Duodenal mucosa (tissue), 2 donors: ENCODE data around the gene COIL.

Source experiments
- H3K27ac ChIP-seq: one replicate; pipeline ENCODE4 v1.7.0; 2013; ENCODE audit warnings: low read depth, low read length
- H3K27me3 ChIP-seq, 2 donors: one replicate each; pipeline ENCODE4 v1.7.0; 2013; ENCODE audit warnings: low read length in 2 of 2, control low read depth in 1 of 2; ENCODE audit not compliant: insufficient read depth in 2 of 2, control insufficient read depth in 1 of 2
- H3K36me3 ChIP-seq, 2 donors: one replicate each; pipeline ENCODE4 v1.7.0; 2013; ENCODE audit warnings: low read length in 2 of 2, control low read depth in 1 of 2; ENCODE audit not compliant: insufficient read depth in 2 of 2, control insufficient read depth in 1 of 2
- H3K4me1 ChIP-seq, 2 donors: one replicate each; pipeline ENCODE4 v1.7.0; 2013; ENCODE audit warnings: low read length in 2 of 2, control low read depth in 1 of 2; ENCODE audit not compliant: insufficient read depth in 2 of 2, control insufficient read depth in 1 of 2
- H3K4me3 ChIP-seq, 2 donors: one replicate each; pipeline ENCODE4 v1.7.0; 2013; ENCODE audit warnings: low read length in 2 of 2, low read depth in 1 of 2
- H3K9ac ChIP-seq, 2 donors: one replicate each; pipeline ENCODE4 v1.7.0; 2013; ENCODE audit warnings: low read length in 2 of 2, low read depth in 1 of 2
- H3K9me3 ChIP-seq, 2 donors: one replicate each; pipeline ENCODE4 v1.7.0; 2013; ENCODE audit warnings: low read length in 2 of 2, control low read depth in 1 of 2; ENCODE audit not compliant: control insufficient read depth in 1 of 2

The COIL gene

GRCh38 chr17:56979091-56979480, 18.2 kb upstream of the COIL start:
- H3K4me3 ChIP-seq, result peak overlapping the region; percentile 78 to 92
- no peak overlapping the region for H3K27ac ChIP-seq
- no peak overlapping the region for H3K9ac ChIP-seq
- no peaks in the 10 kb centered on the region for H3K9me3 ChIP-seq
- H3K27me3 ChIP-seq, result no peaks in the 10 kb centered on the region
- peaks cover 0 to 6% of the 10 kb centered on the region in 2 donors for H3K36me3 ChIP-seq
- H3K4me1 ChIP-seq, result peaks cover 12 to 13% of the 10 kb centered on the region in 2 donors

GRCh38 chr17:56978441-56979090, 17.7 kb upstream of the COIL start:
- no peaks in the 10 kb centered on the region for H3K9me3 ChIP-seq
- H3K36me3 ChIP-seq, result peaks cover 0 to 4% of the 10 kb centered on the region in 2 donors
- H3K4me3 ChIP-seq, result peak overlapping the region; percentile 78 to 92
- H3K27me3 ChIP-seq, result no peaks in the 10 kb centered on the region
- no peak overlapping the region for H3K27ac ChIP-seq
- peaks cover 12 to 13% of the 10 kb centered on the region in 2 donors for H3K4me1 ChIP-seq
- H3K9ac ChIP-seq, result peak overlapping the region; percentile 45 to 59

GRCh38 chr17:56977673-56978395, 17.0 kb upstream of the COIL start, which contains the start of gene SCPEP1:
SCPEP1 (plus strand) TSS chr17:56978131; CDS start chr17:56978160, 29 bp downstream.
- peak within 1 kb of the TSS; percentile 45 to 59 for H3K9ac ChIP-seq
- peaks cover 0 to 4% of the 10 kb centered on the region in 2 donors for H3K36me3 ChIP-seq
- H3K27me3 ChIP-seq, result no peaks in the 10 kb centered on the region
- no peak within 1 kb of the TSS for H3K27ac ChIP-seq
- H3K9me3 ChIP-seq, result no peaks in the 10 kb centered on the region
- peak within 1 kb of the TSS; percentile 78 to 92 for H3K4me3 ChIP-seq
- peaks cover 12 to 13% of the 10 kb centered on the region in 2 donors for H3K4me1 ChIP-seq

- Histone ChIP-seq H3K9ac (peak overlapping the region in 1 of 2 donors; percentile 25), H3K9me3 (no peaks in the 10 kb centered on the region), H3K36me3 (peaks cover 0 to 4% of the 10 kb centered on the region in 2 donors), H3K27ac (no peak overlapping the region), H3K4me3 (peak overlapping the region; percentile 78 to 92), H3K27me3 (no peaks in the 10 kb centered on the region), H3K4me1 (peaks cover 12 to 13% of the 10 kb centered on the region in 2 donors)
Measured at GRCh38 chr17:56976941-56977608, 16.2 kb upstream of the COIL start.

GRCh38 chr17:56975656-56976055, 14.8 kb upstream of the COIL start:
- H3K27me3 ChIP-seq, result no peaks in the 10 kb centered on the region
- peaks cover 12 to 13% of the 10 kb centered on the region in 2 donors for H3K4me1 ChIP-seq
- no peak overlapping the region for H3K27ac ChIP-seq
- no peaks in the 10 kb centered on the region for H3K9me3 ChIP-seq
- H3K4me3 ChIP-seq, result no peak overlapping the region
- no peaks in the 10 kb centered on the region for H3K36me3 ChIP-seq
- no peak overlapping the region for H3K9ac ChIP-seq

GRCh38 chr17:56974055-56974454, 13.2 kb upstream of the COIL start:
- Histone ChIP-seq H3K36me3 (no peaks in the 10 kb centered on the region), H3K9ac (no peak overlapping the region), H3K4me1 (peaks cover 7 to 8% of the 10 kb centered on the region in 2 donors), H3K27me3 (no peaks in the 10 kb centered on the region), H3K27ac (no peak overlapping the region), H3K4me3 (no peak overlapping the region), H3K9me3 (no peaks in the 10 kb centered on the region)

GRCh38 chr17:56973520-56973919, 12.7 kb upstream of the COIL start:
- no peak overlapping the region for H3K4me3 ChIP-seq
- no peak overlapping the region for H3K9ac ChIP-seq
- no peaks in the 10 kb centered on the region for H3K27me3 ChIP-seq
- no peaks in the 10 kb centered on the region for H3K9me3 ChIP-seq
- H3K36me3 ChIP-seq, result no peaks in the 10 kb centered on the region
- peaks cover 2 to 3% of the 10 kb centered on the region in 2 donors for H3K4me1 ChIP-seq
- H3K27ac ChIP-seq, result no peak overlapping the region

GRCh38 chr17:56972111-56972730, 11.4 kb upstream of the COIL start:
- Histone ChIP-seq H3K27me3 (no peaks in the 10 kb centered on the region), H3K4me3 (no peak overlapping the region), H3K9me3 (no peaks in the 10 kb centered on the region), H3K4me1 (no peaks in the 10 kb centered on the region), H3K27ac (no peak overlapping the region), H3K36me3 (no peaks in the 10 kb centered on the region), H3K9ac (no peak overlapping the region)

- Histone ChIP-seq H3K27ac (no peak overlapping the region), H3K36me3 (no peaks in the 10 kb centered on the region), H3K4me3 (no peak overlapping the region), H3K9ac (no peak overlapping the region), H3K27me3 (no peaks in the 10 kb centered on the region), H3K4me1 (peaks cover 0 to 4% of the 10 kb centered on the region in 2 donors), H3K9me3 (no peaks in the 10 kb centered on the region)
Measured at GRCh38 chr17:56970974-56971373, 10.1 kb upstream of the COIL start.
